ENCODE measurements around the gene ST8SIA2. TPM values are rescaled to one million over a fixed set of nuclear protein-coding genes. Genes with fewer than 3 reads are reported as not detected.

ST8SIA2 gene
- total and polyA plus RNA-seq, 10 of the 15 experiments (the other 5 are each of a cell fraction or from before 2014, with no cell fraction given): not detected

DNA sequence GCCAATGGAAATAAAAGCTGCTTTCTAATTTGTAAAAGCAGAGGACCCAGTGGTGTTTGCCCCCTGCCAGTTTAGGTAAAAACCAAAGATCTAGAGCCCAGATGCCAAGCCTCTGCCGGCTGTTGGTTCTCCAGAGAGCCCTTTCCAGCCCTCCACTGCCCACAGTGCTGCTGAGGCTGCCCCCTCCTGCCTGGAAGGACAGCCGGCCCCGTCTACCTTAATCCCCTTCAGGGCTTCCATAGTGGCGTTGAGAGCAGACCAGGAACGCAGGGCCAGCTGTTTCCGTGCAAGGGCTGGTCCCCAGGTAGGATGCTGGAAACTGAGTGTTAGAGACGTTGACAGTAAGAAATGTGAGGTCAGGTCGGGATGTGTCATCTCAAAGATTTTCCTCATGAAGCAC lies 6.9 kb downstream of the ST8SIA2 start (continued):
- TF ChIP-seq ZNF24 (IDR thresholded peaks at IDR 0.05) (no peak), CREM (IDR thresholded peaks at IDR 0.05; ENCODE audit: low read depth) (no peak), IRF4 (IDR thresholded peaks at IDR 0.05; ENCODE audit: low read depth, low read length) (no peak), MEF2A (IDR thresholded peaks at IDR 0.05; ENCODE audit: insufficient read depth, low read depth, low read length) (no peak), LARP7 (IDR thresholded peaks at IDR 0.05) (no peak), TCF3 (IDR thresholded peaks at IDR 0.05; ENCODE audit: borderline replicate concordance, insufficient read depth, low read depth, low read length) (no peak), NRF1 (conservative IDR thresholded peaks at IDR 0.05; ENCODE audit: low read depth, low read length) (no peak), SMARCA5 (IDR thresholded peaks at IDR 0.05) (no peak), ZNF217 (IDR thresholded peaks at IDR 0.05) (no peak), RELA (IDR thresholded peaks at IDR 0.05; ENCODE audit: borderline replicate concordance, partially characterized antibody) (no peak)
- TF ChIP-seq, protein P1, sequence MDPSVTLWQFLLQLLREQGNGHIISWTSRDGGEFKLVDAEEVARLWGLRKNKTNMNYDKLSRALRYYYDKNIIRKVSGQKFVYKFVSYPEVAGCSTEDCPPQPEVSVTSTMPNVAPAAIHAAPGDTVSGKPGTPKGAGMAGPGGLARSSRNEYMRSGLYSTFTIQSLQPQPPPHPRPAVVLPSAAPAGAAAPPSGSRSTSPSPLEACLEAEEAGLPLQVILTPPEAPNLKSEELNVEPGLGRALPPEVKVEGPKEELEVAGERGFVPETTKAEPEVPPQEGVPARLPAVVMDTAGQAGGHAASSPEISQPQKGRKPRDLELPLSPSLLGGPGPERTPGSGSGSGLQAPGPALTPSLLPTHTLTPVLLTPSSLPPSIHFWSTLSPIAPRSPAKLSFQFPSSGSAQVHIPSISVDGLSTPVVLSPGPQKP (IDR thresholded peaks at IDR 0.05; ENCODE audit: low read depth, low read length): no peak

DNA sequence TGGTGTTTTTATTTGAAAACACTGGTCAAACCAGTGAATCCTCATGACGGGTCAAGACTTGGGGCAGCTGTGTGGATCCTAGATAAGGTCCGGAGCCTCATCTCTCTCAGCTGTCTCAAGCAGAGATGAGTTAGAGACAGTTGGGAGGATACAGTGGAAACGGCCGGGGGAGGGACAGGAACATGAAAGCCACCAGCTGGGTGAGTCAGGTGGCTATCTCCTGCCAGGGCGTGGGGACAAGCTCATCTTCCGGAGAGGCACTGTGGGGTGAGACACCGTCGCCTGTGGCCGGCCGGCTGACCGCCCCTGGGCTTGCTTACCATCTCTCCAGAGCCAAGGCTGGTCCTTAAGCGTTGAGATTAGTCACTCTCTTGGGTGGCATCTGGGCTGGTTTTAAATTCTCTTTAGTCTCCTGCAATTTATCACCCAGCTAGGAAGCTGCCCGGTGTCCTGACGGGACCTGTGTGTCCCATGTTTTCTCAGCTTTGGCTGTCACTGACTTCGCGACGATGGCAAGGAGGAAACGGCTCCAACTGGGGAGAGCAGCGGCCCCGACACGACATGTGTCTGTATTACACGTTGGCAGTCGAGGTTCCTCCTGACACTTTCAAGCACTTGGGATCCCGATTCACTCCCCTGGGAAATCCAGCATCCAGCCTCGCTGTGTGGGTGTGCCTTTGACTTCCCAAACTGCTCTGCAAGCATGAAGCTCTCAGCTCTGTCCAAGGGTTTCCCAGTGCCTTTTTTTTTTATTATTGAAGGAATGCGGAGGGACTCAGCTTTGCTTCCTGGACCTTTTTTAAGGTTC lies 7.5 kb downstream of the ST8SIA2 start:
- DNase-seq (ENCODE audit: low read depth, low spot score): no peak
- no peaks in the 10 kb centered on the region for H3K79me2 ChIP-seq (ENCODE audit: control insufficient read depth, insufficient read depth, low read length)
- ChIA-PET RAD21 (ENCODE audit: unreplicated experiment) (no interaction called here), SMC1A (ENCODE audit: uncharacterized antibody, unreplicated experiment) (no interaction called here), CTCF (no interaction called here), POLR2A (no interaction called here)
- H4K20me1 ChIP-seq (ENCODE audit: control insufficient read depth, insufficient read depth): no peaks in the 10 kb centered on the region
- ATAC-seq: no peak
- H3K4me1 ChIP-seq (ENCODE audit: control insufficient read depth, insufficient read depth, low read length): no peaks in the 10 kb centered on the region
- FAIRE-seq: no peak
- H3K27ac ChIP-seq (ENCODE audit: control insufficient read depth, insufficient read depth): no peak overlapping the region
- intact Hi-C loops (cut with micrococcal nuclease; ENCODE audit: unreplicated experiment): no loop called here
- 53% methylated on average over 26 of the region's 26 CpGs for WGBS (ENCODE audit: insufficient coverage, insufficient replicate concordance, low lambda C conversion rate, missing lambda C conversion rate)
- H3K4me3 ChIP-seq: no peak overlapping the region
- in situ Hi-C loops (cut with MboI): no loop called here
- H2AFZ ChIP-seq (ENCODE audit: control insufficient read depth, low read depth, low read length): no peak overlapping the region
- no peak overlapping the region for H3K9ac ChIP-seq (ENCODE audit: control insufficient read depth, insufficient read depth, low read length)
- no peak overlapping the region for H3K4me2 ChIP-seq (ENCODE audit: control insufficient read depth, insufficient read depth)
- no TSS peak for BruUV-seq (replicated peaks)
- no peaks in the 10 kb centered on the region for H3K9me3 ChIP-seq (replicated peaks; ENCODE audit: control insufficient read depth, insufficient read depth, low read length)
- H3K27me3 ChIP-seq (replicated peaks in 1 of 2; ENCODE audit: control insufficient read depth in 2 of 2, insufficient read depth in 2 of 2, low read length in 1 of 2): no peaks in the 10 kb centered on the region; a peak in 2 of 4 replicates
- no peaks in the 10 kb centered on the region for H3K36me3 ChIP-seq (ENCODE audit: control insufficient read depth in 2 of 2, insufficient read depth in 2 of 2, low read length in 1 of 2)
- TF ChIP-seq TCF3 (IDR thresholded peaks at IDR 0.05; ENCODE audit: borderline replicate concordance, insufficient read depth, low read depth, low read length) (no peak), JUNB (IDR thresholded peaks at IDR 0.05) (no peak), SREBF2 (IDR thresholded peaks at IDR 0.05; ENCODE audit: low read length) (no peak), RCOR1 (conservative IDR thresholded peaks at IDR 0.05; ENCODE audit: low read depth, low read length) (no peak), SMC3 (IDR thresholded peaks at IDR 0.05; ENCODE audit: borderline replicate concordance, low read length) (no peak), NFIC (IDR thresholded peaks at IDR 0.05; ENCODE audit: low read depth, low read length) (no peak)
- TF ChIP-seq, protein P2, sequence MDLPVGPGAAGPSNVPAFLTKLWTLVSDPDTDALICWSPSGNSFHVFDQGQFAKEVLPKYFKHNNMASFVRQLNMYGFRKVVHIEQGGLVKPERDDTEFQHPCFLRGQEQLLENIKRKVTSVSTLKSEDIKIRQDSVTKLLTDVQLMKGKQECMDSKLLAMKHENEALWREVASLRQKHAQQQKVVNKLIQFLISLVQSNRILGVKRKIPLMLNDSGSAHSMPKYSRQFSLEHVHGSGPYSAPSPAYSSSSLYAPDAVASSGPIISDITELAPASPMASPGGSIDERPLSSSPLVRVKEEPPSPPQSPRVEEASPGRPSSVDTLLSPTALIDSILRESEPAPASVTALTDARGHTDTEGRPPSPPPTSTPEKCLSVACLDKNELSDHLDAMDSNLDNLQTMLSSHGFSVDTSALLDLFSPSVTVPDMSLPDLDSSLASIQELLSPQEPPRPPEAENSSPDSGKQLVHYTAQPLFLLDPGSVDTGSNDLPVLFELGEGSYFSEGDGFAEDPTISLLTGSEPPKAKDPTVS (IDR thresholded peaks at IDR 0.05; ENCODE audit: low read depth, low read length): no peak
- TF ChIP-seq, protein P3, sequence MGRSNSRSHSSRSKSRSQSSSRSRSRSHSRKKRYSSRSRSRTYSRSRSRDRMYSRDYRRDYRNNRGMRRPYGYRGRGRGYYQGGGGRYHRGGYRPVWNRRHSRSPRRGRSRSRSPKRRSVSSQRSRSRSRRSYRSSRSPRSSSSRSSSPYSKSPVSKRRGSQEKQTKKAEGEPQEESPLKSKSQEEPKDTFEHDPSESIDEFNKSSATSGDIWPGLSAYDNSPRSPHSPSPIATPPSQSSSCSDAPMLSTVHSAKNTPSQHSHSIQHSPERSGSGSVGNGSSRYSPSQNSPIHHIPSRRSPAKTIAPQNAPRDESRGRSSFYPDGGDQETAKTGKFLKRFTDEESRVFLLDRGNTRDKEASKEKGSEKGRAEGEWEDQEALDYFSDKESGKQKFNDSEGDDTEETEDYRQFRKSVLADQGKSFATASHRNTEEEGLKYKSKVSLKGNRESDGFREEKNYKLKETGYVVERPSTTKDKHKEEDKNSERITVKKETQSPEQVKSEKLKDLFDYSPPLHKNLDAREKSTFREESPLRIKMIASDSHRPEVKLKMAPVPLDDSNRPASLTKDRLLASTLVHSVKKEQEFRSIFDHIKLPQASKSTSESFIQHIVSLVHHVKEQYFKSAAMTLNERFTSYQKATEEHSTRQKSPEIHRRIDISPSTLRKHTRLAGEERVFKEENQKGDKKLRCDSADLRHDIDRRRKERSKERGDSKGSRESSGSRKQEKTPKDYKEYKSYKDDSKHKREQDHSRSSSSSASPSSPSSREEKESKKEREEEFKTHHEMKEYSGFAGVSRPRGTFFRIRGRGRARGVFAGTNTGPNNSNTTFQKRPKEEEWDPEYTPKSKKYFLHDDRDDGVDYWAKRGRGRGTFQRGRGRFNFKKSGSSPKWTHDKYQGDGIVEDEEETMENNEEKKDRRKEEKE (IDR thresholded peaks at IDR 0.05): no peak
